Left colon (tissue), 2 donors: ENCODE data around the gene TMEM59L. TPM values are rescaled to one million over a fixed set of nuclear protein-coding genes. Genes with fewer than 3 reads are reported as not detected.

Source experiments
- ATAC-seq: fragments of 200-7000 bp; cut with Tn5 transposase; one replicate; pipeline ENCODE4 v1.9.1; 2020; ENCODE audit warnings: mild to moderate bottlenecking, moderate library complexity
- DNase-seq, 2 donors: peaks; one replicate each; pipeline ENCODE4 v3.0.0-alpha.2; 2020
- intact Hi-C, 2 donors: fragments of 100-400 bp; cut with DNase I in 1 of 2; cut with micrococcal nuclease in 1 of 2; formaldehyde crosslinking; loops; one replicate each; pipeline versions ENCODE4 v1.11.2 to v1.14.0; 2022; cut with DNase I, micrococcal nuclease
- total RNA-seq, 2 donors: library from RNA; stranded (reverse); fragmentation: NEBNext Ultra II Directional; extraction: Animal tissue kit (Norgen Biotek cat#: 25700); gene quantifications; one replicate each; pipeline ENCODE4 v1.2.1, GENCODE V29; 2021
- donor health status: DM: no; HTN: no; CAD: no.
- donor health status: DM: yes; HTN: yes; CAD: no.

Gene TMEM59L
- total RNA-seq, 2 donors from 2014 or later: 0.40 to 1.1 TPM

GRCh38 chr19:18620902-18621301, 8.2 kb downstream of the TMEM59L start:
- no peak for ATAC-seq
- intact Hi-C loops: no loop called here
- no peak for DNase-seq

GRCh38 chr19:18626906-18627305, 14.2 kb downstream of the TMEM59L start:
- ATAC-seq: no peak
- intact Hi-C loops: no loop called here
- no peak for DNase-seq

DNA sequence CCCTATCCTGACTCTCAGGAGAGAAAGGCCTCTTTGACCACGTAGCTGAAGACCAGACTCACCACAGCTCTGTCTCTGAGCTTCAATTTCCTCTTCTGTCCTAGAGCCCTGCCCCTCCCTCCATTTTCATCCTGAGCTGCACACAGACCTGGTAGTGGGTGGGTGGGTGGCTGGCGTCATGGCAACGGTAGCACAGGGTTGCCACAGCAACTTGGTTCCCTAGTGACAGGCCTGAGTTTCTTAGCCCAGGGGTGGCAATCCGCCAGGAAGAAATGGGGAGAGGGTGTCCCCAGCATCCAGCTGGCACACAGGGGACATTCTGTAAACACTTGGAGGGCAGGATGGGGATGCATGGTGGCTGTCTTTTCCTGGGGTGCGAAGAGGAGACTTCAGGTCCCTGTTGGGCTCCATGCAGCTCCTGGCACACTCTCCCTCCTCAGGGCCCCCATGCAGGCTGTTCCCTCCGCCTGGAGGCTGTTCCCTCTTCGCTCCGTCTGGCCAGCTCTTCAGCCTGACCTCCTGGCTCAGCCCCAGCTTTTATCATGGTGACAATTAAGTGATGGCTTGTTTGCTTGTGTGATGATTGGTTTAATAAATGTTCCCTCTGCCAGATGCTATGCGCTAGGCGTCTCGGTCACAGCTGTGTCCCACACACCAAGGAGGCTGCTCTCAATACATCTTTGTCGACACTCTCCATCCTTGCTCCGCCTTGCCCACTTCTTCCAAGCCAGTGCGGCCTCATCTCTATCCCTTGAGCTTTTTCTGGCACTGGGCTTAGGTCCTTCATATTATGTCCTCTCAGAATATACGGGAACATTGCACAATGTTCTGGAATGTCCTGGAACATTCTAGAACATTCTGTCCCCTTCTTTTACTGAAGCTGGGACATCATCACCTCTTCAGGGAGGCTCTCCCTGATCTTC, 16.8 kb downstream of the TMEM59L start:
- ATAC-seq (no peak), DNase-seq (no peak)
- intact Hi-C loops: no loop called here

GRCh38 chr19:18633321-18633720, 20.7 kb downstream of the TMEM59L start:
- DNase-seq (peak; percentile 58 to 69), ATAC-seq (no peak)
- intact Hi-C loops: no loop called here

- DNase-seq (peak in 1 of 2 donors; percentile 45), ATAC-seq (peak; percentile 5)
- intact Hi-C loops: no loop called here
Observed at GRCh38 chr19:18634612-18635297, 22.1 kb downstream of the TMEM59L start.

GRCh38 chr19:18635831-18636182, 23.1 kb downstream of the TMEM59L start:
- no peak for ATAC-seq

DNA sequence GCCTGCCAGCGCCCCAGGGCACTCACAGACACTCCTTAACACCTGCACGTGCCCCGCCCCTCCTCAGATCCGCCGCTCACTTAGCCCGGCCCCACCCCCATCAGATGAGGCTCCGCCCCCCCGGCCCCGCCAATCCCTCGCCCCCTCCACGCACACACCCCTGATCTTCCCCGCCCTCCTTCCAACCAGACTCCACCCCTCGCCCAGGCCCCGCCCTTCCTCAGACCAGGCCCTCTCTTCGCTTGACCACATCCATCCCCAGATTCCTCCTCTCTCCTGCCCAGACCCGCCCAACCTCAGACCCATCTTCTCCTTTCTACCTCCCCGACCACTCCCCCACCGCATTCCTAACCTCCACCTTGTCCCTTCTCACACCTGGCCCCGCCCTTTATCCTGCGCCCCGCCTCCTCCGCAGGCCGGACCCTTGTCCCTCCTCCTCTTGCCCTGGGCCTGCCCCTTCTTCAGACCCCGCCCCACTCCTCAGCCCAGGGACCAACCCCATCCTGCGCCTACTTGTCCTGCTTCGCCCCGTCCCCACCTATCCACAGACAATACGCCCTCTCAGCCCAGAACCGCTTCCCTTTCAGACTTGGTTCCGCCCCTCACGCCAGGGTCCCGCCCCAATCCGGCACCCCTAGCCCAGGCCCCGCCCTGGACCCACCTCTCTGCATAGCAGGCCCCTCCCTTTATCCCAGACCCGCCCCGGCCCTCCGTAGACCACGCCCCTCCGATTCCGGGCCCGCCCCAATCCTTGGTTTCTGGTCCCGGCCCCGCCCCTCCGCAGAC, 23.7 kb downstream of the TMEM59L start:
- intact Hi-C loops: no loop called here
- DNase-seq: peak; percentile 98 to 100
- peak; percentile 83 for ATAC-seq

More at GRCh38 chr19:18635831-18636182, 23.1 kb downstream of the TMEM59L start:
- no peak for DNase-seq
- intact Hi-C loops: no loop called here

DNA sequence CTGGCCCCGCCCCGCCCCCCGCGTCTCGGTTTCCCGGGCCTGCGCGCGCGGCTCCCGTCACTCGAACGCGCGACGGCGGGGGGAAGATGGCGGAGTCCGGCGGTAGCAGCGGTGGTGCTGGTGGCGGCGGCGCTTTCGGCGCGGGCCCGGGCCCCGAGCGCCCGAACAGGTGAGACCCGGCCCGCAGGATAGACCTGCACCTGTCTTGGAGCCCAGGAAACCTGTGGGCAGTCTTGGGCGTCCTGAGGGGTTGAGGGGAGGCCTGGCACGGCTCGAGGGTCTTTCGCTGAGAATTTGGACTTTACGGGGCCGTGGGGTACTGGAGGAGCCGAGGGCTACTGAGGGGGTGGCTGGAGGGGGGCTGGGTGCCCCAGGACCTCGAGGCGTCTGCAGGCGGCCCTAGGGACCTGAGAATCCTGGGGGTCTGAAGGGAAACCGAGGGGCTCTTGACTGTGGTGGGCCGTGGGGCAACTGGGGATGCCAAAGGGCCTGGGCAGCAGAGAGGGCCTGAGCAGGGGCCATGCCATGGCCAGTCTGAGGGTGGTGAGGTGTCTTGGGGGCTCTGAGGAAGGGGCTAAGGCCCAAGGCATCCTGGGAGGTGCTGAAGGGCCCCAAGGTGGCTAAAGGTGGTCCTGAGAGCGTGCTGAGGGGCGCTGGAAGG, 24.4 kb downstream of the TMEM59L start, which contains the start of gene KLHL26:
KLHL26 (plus strand) TSS at position 60 of the 661 bp plus-strand sequence; CDS start at position 87, 27 bp downstream.
- intact Hi-C loops: no loop called here
- DNase-seq: no peak
- ATAC-seq: no peak

DNA sequence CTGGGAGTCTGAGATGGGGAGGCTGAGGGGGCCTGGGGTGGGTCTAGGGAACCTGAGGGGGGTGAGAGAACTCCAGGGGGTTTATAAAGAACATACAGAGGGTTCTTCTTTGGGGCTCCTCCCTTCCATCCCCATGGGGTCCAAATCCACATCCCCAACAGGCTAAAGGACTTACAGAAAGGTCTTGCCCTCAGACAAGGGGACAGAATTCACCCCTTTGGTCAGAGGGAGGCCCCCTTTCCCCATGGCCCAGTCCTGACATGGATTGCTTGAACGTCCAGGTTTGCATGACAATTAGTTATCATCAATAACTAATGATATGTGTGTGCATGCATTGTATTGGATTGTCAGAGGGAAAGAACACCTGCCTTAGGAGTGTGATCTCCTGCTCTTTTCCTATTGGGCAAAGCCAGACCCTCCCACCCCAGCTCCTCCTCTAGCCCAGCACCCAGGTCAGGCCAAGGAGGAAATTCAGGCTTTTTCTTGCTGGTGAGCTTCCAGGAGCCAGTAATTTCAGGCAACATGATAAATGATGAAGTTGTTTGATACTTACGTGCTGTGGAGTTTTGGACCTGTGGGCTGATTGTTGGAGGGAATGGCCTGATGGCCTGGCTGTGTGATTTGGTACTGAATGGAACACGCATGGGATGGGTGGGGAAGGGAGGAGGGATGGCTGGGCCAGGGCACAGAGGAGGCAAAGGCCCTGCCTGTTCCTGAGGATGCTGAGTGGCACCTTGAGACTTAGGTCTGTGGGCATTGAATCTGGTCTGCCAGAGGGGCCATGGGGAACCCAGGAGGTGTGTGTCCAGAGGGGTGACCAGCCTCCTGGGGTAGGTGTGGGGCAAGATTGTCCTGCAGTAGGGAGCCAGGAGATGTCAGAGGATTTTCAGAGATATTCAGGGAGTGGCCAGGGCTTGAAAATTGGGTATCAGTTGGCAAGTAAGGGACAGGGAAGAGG, 25.3 kb downstream of the TMEM59L start:
- peak; percentile 47 for ATAC-seq
- intact Hi-C loops: no loop called here
- peak; percentile 56 to 73 for DNase-seq

DNA sequence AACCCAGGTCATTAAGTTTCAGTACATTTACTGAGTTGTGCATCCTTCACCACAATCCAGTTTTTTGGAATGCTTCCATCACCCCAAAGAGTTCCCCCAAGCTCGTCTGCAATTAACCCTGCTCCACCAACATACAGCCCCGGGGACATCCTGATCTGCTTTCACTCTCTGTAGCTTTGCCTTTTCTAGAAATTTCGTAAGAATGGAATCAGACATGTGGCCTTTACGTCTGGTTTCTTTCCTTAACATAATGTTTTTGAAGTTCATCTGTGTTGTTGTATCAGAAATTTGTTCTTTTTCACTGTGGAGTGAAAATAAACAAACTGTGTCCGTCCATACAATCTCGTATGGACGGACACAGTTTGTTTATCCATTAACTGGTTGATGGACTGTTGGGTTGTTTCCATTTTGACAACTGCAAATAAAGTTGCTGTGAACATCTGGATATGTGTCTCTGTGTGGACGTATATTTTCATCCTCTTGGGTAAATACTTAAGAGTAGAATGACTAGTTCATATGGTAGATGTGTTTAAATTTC, 27.1 kb downstream of the TMEM59L start:
- intact Hi-C loops: no loop called here
- DNase-seq (no peak), ATAC-seq (no peak)

DNA sequence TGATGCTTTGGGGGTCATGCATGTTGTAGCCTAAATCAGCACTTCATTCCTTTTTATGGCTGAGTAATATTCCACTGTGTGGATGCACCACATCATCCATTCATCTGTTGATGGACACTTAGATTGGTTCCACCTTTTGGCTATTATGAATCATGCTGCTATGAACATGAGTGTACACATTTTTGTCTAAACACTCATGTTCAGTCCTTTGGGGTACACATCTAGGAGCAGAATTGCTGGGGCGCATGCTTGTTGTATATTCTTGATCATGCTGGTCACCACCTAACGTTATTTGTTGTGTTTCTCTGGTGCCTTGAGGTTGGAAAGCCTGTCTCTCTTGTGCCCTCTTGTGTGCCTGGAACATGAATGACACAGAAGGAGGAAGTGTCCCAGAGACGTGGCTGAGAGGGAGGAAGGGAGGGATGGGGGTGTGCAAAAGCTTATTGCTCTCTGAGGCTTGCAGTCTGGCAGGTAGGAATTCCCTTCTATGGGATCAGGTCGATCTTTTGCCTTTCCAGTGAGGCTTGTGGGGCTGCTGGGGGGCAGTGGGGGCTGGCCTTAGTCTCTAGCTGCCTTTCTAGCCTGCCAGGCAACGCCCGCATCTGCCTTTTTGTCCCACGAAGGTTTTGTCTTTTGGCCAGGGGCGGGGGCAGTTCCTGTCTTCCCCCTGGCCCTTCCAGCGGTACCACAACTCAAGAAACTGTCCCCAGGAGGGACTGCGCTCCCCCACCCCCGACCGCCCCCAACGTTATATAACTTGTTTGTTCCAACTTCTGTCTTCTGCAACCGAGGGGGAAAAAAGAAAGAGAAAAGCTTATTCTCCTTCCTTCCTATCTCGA, 31.7 kb downstream of the TMEM59L start:
- peak; percentile 86 for ATAC-seq
- DNase-seq: no peak
- intact Hi-C loops: no loop called here

- intact Hi-C loops: no loop called here
Observed at GRCh38 chr19:18645035-18645511, 32.4 kb downstream of the TMEM59L start.

GRCh38 chr19:18646535-18647370, 34.1 kb downstream of the TMEM59L start:
- intact Hi-C loops: no loop called here
- DNase-seq (no peak), ATAC-seq (no peak)

More at GRCh38 chr19:18645035-18645511, 32.4 kb downstream of the TMEM59L start:
- ATAC-seq (no peak), DNase-seq (no peak)

DNA sequence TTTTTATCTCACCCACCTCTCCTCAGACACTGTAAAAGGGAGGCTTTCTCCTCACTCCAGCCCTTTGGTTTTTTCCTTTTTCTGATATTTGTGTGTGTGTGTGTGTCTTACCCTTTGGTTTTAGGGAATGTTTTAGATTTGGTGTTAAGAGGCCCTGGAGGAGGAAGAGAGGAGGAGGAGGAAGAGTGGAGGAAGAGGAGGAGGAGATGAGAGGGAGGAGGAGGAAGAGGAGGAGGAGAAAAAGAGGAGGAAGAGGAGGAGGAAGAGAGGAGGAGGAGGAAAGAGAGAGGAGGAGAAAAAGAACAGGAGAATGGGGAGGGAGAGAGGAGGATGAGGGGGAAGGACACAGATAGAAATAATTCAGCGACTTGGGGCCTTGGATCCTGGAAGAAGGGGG, 34.7 kb downstream of the TMEM59L start:
- DNase-seq: no peak
- ATAC-seq: no peak
- intact Hi-C loops: no loop called here

DNA sequence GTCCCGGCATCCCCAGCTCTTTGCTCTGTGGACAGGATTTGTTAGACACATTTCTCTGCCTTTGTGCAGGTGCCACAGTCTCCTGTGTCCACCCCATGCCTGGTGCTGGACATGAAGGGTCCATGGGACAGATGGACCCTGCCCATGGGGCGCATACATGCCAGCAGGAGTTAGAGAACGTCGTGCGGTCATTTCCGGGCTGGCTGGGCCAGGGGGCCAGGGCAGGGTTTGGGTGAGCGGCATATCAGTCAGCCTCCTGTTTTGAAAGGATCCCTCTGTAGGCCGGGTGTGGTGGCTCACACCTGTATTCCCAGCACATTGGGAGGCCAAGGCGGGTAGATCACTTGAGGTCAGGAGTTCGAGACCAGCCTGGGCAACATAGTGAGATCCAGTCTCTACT, 35.1 kb downstream of the TMEM59L start:
- ATAC-seq (no peak), DNase-seq (no peak)
- intact Hi-C loops: no loop called here

GRCh38 chr19:18648973-18649315, 36.3 kb downstream of the TMEM59L start:
- ATAC-seq (no peak), DNase-seq (no peak)
- intact Hi-C loops: no loop called here
